HepG2 (cell line): ENCODE data around the gene RAP1GAP2. TPM values are rescaled to one million over a fixed set of nuclear protein-coding genes. Genes with fewer than 3 reads are reported as not detected.

Experiments
- DR1 ChIP-seq: sonication (generic); formaldehyde crosslinking; IDR thresholded peaks from 2 replicates; pipeline ENCODE4 v1.8.0; 2021; ENCODE audit warnings: mild to moderate bottlenecking, missing genetic modification reagents, inconsistent platforms
- FLYWCH1 ChIP-seq: sonication (generic); formaldehyde crosslinking; IDR thresholded peaks from 2 replicates; pipeline ENCODE4 v1.8.1; 2023; ENCODE audit warnings: mild to moderate bottlenecking, missing genetic modification reagents
- JARID2 ChIP-seq: sonication (generic); formaldehyde crosslinking; IDR thresholded peaks from 2 replicates; pipeline ENCODE4 v1.8.1; 2023; ENCODE audit warnings: missing genetic modification reagents, inconsistent platforms; ENCODE audit not compliant: insufficient replicate concordance
- KDM2A ChIP-seq: sonication (generic); formaldehyde crosslinking; IDR thresholded peaks from 2 replicates; pipeline ENCODE4 v1.4.0; 2020; ENCODE audit warnings: low read depth, missing genetic modification reagents, borderline replicate concordance
- MBNL3 ChIP-seq: fragments of 250-450 bp; sonication (Bioruptor Pico); conservative IDR thresholded peaks from 2 replicates; pipeline ENCODE4 v1.8.0; 2022; ENCODE audit warnings: mild to moderate bottlenecking, inconsistent platforms
- NCOA2 ChIP-seq: sonication (generic); formaldehyde crosslinking; IDR thresholded peaks from 2 replicates; pipeline ENCODE4 v1.8.0; 2022; ENCODE audit warnings: inconsistent platforms
- NCOR1 ChIP-seq: fragments of 200-600 bp; sonication (generic); IDR thresholded peaks from 2 replicates; pipeline ENCODE4 v1.7.0; 2017; ENCODE audit warnings: antibody characterized with exemption, low read length, borderline replicate concordance
- PLSCR1 ChIP-seq: sonication (generic); formaldehyde crosslinking; IDR thresholded peaks from 2 replicates; pipeline ENCODE4 v1.5.0; 2020; ENCODE audit warnings: missing genetic modification reagents, mild to moderate bottlenecking, borderline replicate concordance
- RBFOX2 ChIP-seq: fragments of 200-400 bp; formaldehyde crosslinking; IDR thresholded peaks from 2 replicates; pipeline ENCODE4 v1.6.1; 2017; ENCODE audit warnings: low read depth, mild to moderate bottlenecking, low read length
- RERE ChIP-seq: IDR thresholded peaks from 2 replicates; pipeline ENCODE4 v1.6.1; 2016; ENCODE audit warnings: low read depth, missing genetic modification reagents, missing compliant biosample characterization
- SMAD3 ChIP-seq: sonication (generic); formaldehyde crosslinking; IDR thresholded peaks from 2 replicates; pipeline ENCODE4 v1.4.0; 2020; ENCODE audit warnings: missing genetic modification reagents
- THAP8 ChIP-seq: sonication (generic); formaldehyde crosslinking; IDR thresholded peaks from 2 replicates; pipeline ENCODE4 v1.5.1; 2020; ENCODE audit warnings: missing genetic modification reagents, mild to moderate bottlenecking, borderline replicate concordance
- ZBTB34 ChIP-seq: sonication (generic); formaldehyde crosslinking; IDR thresholded peaks from 2 replicates; pipeline ENCODE4 v1.8.0; 2022; ENCODE audit warnings: mild to moderate bottlenecking, missing genetic modification reagents
- ZBTB42 ChIP-seq: sonication (generic); formaldehyde crosslinking; IDR thresholded peaks from 2 replicates; pipeline ENCODE4 v1.5.0; 2020; ENCODE audit warnings: mild to moderate bottlenecking, missing genetic modification reagents
- ZNF225 ChIP-seq: sonication (generic); formaldehyde crosslinking; IDR thresholded peaks from 2 replicates; pipeline ENCODE4 v1.4.0; 2020; ENCODE audit warnings: mild to moderate bottlenecking, missing genetic modification reagents
- ZNF234 ChIP-seq: sonication (generic); formaldehyde crosslinking; conservative IDR thresholded peaks from 2 replicates; pipeline ENCODE4 v1.5.1; 2020; ENCODE audit warnings: mild to moderate bottlenecking, missing genetic modification reagents
- ZNF441 ChIP-seq: sonication (generic); formaldehyde crosslinking; IDR thresholded peaks from 2 replicates; pipeline ENCODE4 v1.7.0; 2021; ENCODE audit warnings: missing genetic modification reagents, borderline replicate concordance
- ZNF512B ChIP-seq: sonication (generic); formaldehyde crosslinking; IDR thresholded peaks from 2 replicates; pipeline ENCODE4 v1.5.1; 2020; ENCODE audit warnings: missing genetic modification reagents, mild to moderate bottlenecking, borderline replicate concordance
- ZNF839 ChIP-seq: sonication (generic); formaldehyde crosslinking; IDR thresholded peaks from 2 replicates; pipeline ENCODE4 v1.4.0; 2020; ENCODE audit warnings: missing genetic modification reagents, mild to moderate bottlenecking, borderline replicate concordance
- polyA plus RNA-seq, 8 experiments: library from polyadenylated mRNA; depleted of rRNA in 3 of 8; stranded (reverse) in 7 of 8; unstranded in 1 of 8; fragments of >200 nt; fragmentation: Illumina TruSeq in 4 of 8; extraction: Trizol in 4 of 8; gene quantifications; 2 replicates each; pipeline versions ENCODE4 v1.2.1 to v1.2.3, GENCODE V29; 2011 to 2016; ENCODE audit warnings: low read depth in 4 of 8, missing spikeins in 1 of 8, mixed read lengths in 1 of 8; ENCODE audit not compliant: insufficient read depth in 1 of 8
- total RNA-seq, 5 experiments: library from RNA; depleted of rRNA; stranded (reverse); fragments of >200 nt; fragmentation: Illumina TruSeq; extraction: Trizol; gene quantifications; 2 replicates each; pipeline ENCODE4 v1.2.3, GENCODE V29; 2016; ENCODE audit warnings: low read depth in 1 of 5

Gene RAP1GAP2
- total and polyA plus RNA-seq, 2 of the 13 experiments (the other 11 are each of a cell fraction or from before 2014, with no cell fraction given), result 10.9 to 12.0 TPM

- 0 out of 2 replicates have a peak, but pooled peaks have one; percentile 30 for TF ChIP-seq RERE (CRISPR knock-in tag)
- TF ChIP-seq ZNF839 (CRISPR knock-in tag), result 0 out of 2 replicates have a peak, but pooled peaks have one; percentile 55
- TF ChIP-seq ZNF234, result peak; percentile 94; the same call in 1 of the 2 replicates
- peak; percentile 97 for TF ChIP-seq ZNF441 (CRISPR knock-in tag)
- peak; percentile 87 for TF ChIP-seq JARID2 (CRISPR knock-in tag)
- TF ChIP-seq DR1 (CRISPR knock-in tag), result peak; percentile 64; the same call in 1 of the 2 replicates
- TF ChIP-seq THAP8 (CRISPR knock-in tag), result peak; percentile 78; the same call in 1 of the 2 replicates
- peak; percentile 93 for TF ChIP-seq FLYWCH1 (CRISPR knock-in tag)
- TF ChIP-seq ZBTB34 (CRISPR knock-in tag), result peak; percentile 35; the same call in 1 of the 2 replicates
- no peak for TF ChIP-seq ZNF512B (CRISPR knock-in tag)
- TF ChIP-seq RBFOX2, result no peak
- TF ChIP-seq KDM2A (CRISPR knock-in tag), result peak; percentile 90
- TF ChIP-seq NCOA2 (CRISPR knock-in tag), result peak; percentile 70; the same call in 1 of the 2 replicates
- no peak for TF ChIP-seq NCOR1
- TF ChIP-seq ZBTB42 (CRISPR knock-in tag), result peak; percentile 94
- peak; percentile 95 for TF ChIP-seq SMAD3 (CRISPR knock-in tag)
- peak; percentile 93; the same call in 1 of the 2 replicates for TF ChIP-seq PLSCR1 (CRISPR knock-in tag)
- TF ChIP-seq MBNL3 (CRISPR knock-in tag), result no peak
- peak; percentile 96 for TF ChIP-seq ZNF225 (CRISPR knock-in tag)
These were observed 46.5 kb upstream of the RAP1GAP2 start (continued) for GRCh38 chr17:2749784-2750181.
